HepG2 (cell line): ENCODE results near the gene PARP1. TPM values are rescaled to one million over a fixed set of nuclear protein-coding genes. Genes with fewer than 3 reads are reported as not detected.

Source experiments
- KDM5B ChIP-seq: sonication (generic); formaldehyde crosslinking; IDR thresholded peaks from 2 replicates; pipeline ENCODE4 v1.4.0; 2020; ENCODE audit warnings: missing genetic modification reagents, mild to moderate bottlenecking, borderline replicate concordance
- MAZ ChIP-seq, 2 experiments: sonication (generic) in 1 of 2; formaldehyde crosslinking in 1 of 2; IDR thresholded peaks; 2 replicates each; pipeline versions ENCODE4 v1.5.0 to v1.6.1; 2012 to 2020; ENCODE audit warnings: low read depth in 2 of 2, mild to moderate bottlenecking in 2 of 2, borderline replicate concordance in 1 of 2, improper control_type of control experiment in 1 of 2, low read length in 1 of 2, missing genetic modification reagents in 1 of 2, moderate library complexity in 1 of 2
- MLXIP ChIP-seq: sonication (generic); formaldehyde crosslinking; IDR thresholded peaks from 2 replicates; pipeline ENCODE4 v1.9.0; 2021; ENCODE audit warnings: missing genetic modification reagents, borderline replicate concordance
- NR2F6 ChIP-seq, 2 experiments: IDR thresholded peaks; 2 replicates each; pipeline ENCODE4 v1.6.1; 2016; ENCODE audit warnings: antibody characterized with exemption in 1 of 2, mild to moderate bottlenecking in 1 of 2
- RXRB ChIP-seq: IDR thresholded peaks from 2 replicates; pipeline ENCODE4 v1.6.1; 2016; ENCODE audit warnings: borderline replicate concordance, missing genetic modification reagents, missing compliant biosample characterization
- SALL1 ChIP-seq: sonication (generic); formaldehyde crosslinking; IDR thresholded peaks from 2 replicates; pipeline ENCODE4 v1.8.0; 2022; ENCODE audit warnings: mild to moderate bottlenecking, missing genetic modification reagents
- TFE3 ChIP-seq: IDR thresholded peaks from 2 replicates; pipeline ENCODE4 v1.6.1; 2016
- THRA ChIP-seq: sonication (generic); formaldehyde crosslinking; IDR thresholded peaks from 2 replicates; pipeline ENCODE4 v1.4.0; 2020; ENCODE audit warnings: missing genetic modification reagents, borderline replicate concordance
- TMF1 ChIP-seq: sonication (generic); formaldehyde crosslinking; IDR thresholded peaks from 2 replicates; pipeline ENCODE4 v1.8.1; 2022; ENCODE audit warnings: low read depth, missing genetic modification reagents
- U2AF1 ChIP-seq: fragments of 200-400 bp; formaldehyde crosslinking; optimal IDR thresholded peaks from 2 replicates; pipeline ENCODE3; 2017; ENCODE audit warnings: mild to moderate bottlenecking, low read depth, low read length
- ZMYM4 ChIP-seq: sonication (generic); formaldehyde crosslinking; IDR thresholded peaks from 2 replicates; pipeline ENCODE4 v1.8.1; 2023; ENCODE audit warnings: mild to moderate bottlenecking, missing genetic modification reagents
- ZNF180 ChIP-seq: sonication (generic); formaldehyde crosslinking; IDR thresholded peaks from 2 replicates; pipeline ENCODE4 v1.4.0; 2020; ENCODE audit warnings: low read depth, missing genetic modification reagents, borderline replicate concordance
- ZNF225 ChIP-seq: sonication (generic); formaldehyde crosslinking; IDR thresholded peaks from 2 replicates; pipeline ENCODE4 v1.4.0; 2020; ENCODE audit warnings: mild to moderate bottlenecking, missing genetic modification reagents
- ZNF335 ChIP-seq: sonication (generic); formaldehyde crosslinking; IDR thresholded peaks from 2 replicates; pipeline ENCODE4 v1.4.0; 2020; ENCODE audit warnings: missing genetic modification reagents
- ZNF33B ChIP-seq: sonication (generic); formaldehyde crosslinking; IDR thresholded peaks from 2 replicates; pipeline ENCODE4 v1.5.1; 2020; ENCODE audit warnings: mild to moderate bottlenecking, missing genetic modification reagents
- ZNF574 ChIP-seq: sonication (generic); formaldehyde crosslinking; IDR thresholded peaks from 2 replicates; pipeline ENCODE4 v1.4.0; 2020; ENCODE audit warnings: missing genetic modification reagents
- polyA plus RNA-seq, 8 experiments: library from polyadenylated mRNA; depleted of rRNA in 3 of 8; stranded (reverse) in 7 of 8; unstranded in 1 of 8; fragments of >200 nt; fragmentation: Illumina TruSeq in 4 of 8; extraction: Trizol in 4 of 8; gene quantifications; 2 replicates each; pipeline versions ENCODE4 v1.2.1 to v1.2.3, GENCODE V29; 2011 to 2016; ENCODE audit warnings: low read depth in 4 of 8, missing spikeins in 1 of 8, mixed read lengths in 1 of 8; ENCODE audit not compliant: insufficient read depth in 1 of 8
- total RNA-seq, 5 experiments: library from RNA; depleted of rRNA; stranded (reverse); fragments of >200 nt; fragmentation: Illumina TruSeq; extraction: Trizol; gene quantifications; 2 replicates each; pipeline ENCODE4 v1.2.3, GENCODE V29; 2016; ENCODE audit warnings: low read depth in 1 of 5

Gene PARP1
- total and polyA plus RNA-seq, 2 of the 13 experiments (the other 11 are each of a cell fraction or from before 2014, with no cell fraction given): 50.1 to 85.2 TPM

GRCh38 chr1:226407497-226408284 lies at the start of gene PARP1 (continued):
- TF ChIP-seq ZNF574 (CRISPR knock-in tag) (peak; percentile 88), KDM5B (peak; percentile 75; the same call in 1 of the 2 replicates), ZMYM4 (CRISPR knock-in tag) (peak; percentile 50), ZNF180 (CRISPR knock-in tag) (peak; percentile 35; the same call in 1 of the 2 replicates), ZNF225 (CRISPR knock-in tag) (peak; percentile 68; the same call in 1 of the 2 replicates), U2AF1 (no peak), NR2F6 (IDR thresholded peaks at IDR 0.05) (no peak), NR2F6 (CRISPR knock-in tag; IDR thresholded peaks at IDR 0.05) (no peak), ZNF335 (CRISPR knock-in tag) (no peak), THRA (CRISPR knock-in tag) (no peak), ZNF33B (no peak), TMF1 (CRISPR knock-in tag) (peak; percentile 54; the same call in 1 of the 2 replicates), TFE3 (CRISPR knock-in tag) (peak; percentile 56; the same call in 1 of the 2 replicates), RXRB (CRISPR knock-in tag) (peak; percentile 21; the same call in 1 of the 2 replicates), SALL1 (CRISPR knock-in tag) (peak; percentile 84), MAZ (IDR thresholded peaks at IDR 0.05; ENCODE audit: borderline replicate concordance, low read depth, low read length) (no peak), MAZ (CRISPR knock-in tag; IDR thresholded peaks at IDR 0.05; ENCODE audit: low read depth) (peak; percentile 82), MLXIP (CRISPR knock-in tag) (0 out of 2 replicates have a peak, but pooled peaks have one; percentile 34)
